ENCODE results near the gene ZRANB1. TPM values are rescaled to one million over a fixed set of nuclear protein-coding genes. Genes with fewer than 3 reads are reported as not detected.

Gene ZRANB1
- total RNA-seq, 1 donor from 2014 or later, result 21.8 TPM

DNA sequence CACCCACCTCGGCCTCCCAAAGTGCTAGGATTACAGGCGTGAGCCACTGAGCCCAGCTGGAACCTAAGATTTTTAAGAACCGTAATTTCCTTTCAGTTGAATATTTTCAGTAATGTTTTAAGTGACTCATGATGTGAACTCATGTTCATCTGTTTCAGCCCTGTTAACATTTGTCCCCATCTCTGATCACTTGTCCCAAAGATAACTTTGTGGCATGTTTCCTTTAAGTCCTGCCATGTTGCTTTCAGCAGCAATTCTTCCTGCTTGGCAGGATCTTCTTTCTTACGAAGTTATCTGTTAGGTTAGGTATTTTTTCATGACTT lies 19.3 kb downstream of the ZRANB1 start:
- no peak for TF ChIP-seq EZH2phosphoT487 (IDR thresholded peaks at IDR 0.05)
- TF ChIP-seq, protein P1, sequence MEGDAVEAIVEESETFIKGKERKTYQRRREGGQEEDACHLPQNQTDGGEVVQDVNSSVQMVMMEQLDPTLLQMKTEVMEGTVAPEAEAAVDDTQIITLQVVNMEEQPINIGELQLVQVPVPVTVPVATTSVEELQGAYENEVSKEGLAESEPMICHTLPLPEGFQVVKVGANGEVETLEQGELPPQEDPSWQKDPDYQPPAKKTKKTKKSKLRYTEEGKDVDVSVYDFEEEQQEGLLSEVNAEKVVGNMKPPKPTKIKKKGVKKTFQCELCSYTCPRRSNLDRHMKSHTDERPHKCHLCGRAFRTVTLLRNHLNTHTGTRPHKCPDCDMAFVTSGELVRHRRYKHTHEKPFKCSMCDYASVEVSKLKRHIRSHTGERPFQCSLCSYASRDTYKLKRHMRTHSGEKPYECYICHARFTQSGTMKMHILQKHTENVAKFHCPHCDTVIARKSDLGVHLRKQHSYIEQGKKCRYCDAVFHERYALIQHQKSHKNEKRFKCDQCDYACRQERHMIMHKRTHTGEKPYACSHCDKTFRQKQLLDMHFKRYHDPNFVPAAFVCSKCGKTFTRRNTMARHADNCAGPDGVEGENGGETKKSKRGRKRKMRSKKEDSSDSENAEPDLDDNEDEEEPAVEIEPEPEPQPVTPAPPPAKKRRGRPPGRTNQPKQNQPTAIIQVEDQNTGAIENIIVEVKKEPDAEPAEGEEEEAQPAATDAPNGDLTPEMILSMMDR (IDR thresholded peaks at IDR 0.05), result no peak
- TF ChIP-seq EZH2 (IDR thresholded peaks at IDR 0.05), result no peak
- H3K27me3 Mint-ChIP-seq (ENCODE audit: insufficient read depth, low read depth), result no peaks in the 10 kb centered on the region
- H3K4me3 Mint-ChIP-seq, result no peak overlapping the region
- Histone ChIP-seq H3K9me3 (ENCODE audit: low read depth) (no peaks in the 10 kb centered on the region), H3K27me3 (no peaks in the 10 kb centered on the region), H4K20me1 (ENCODE audit: low read depth) (peaks cover 77% of the 10 kb centered on the region), H2AFZ (replicated peaks) (no peak overlapping the region), H3F3A (ENCODE audit: low read depth) (no peaks in the 10 kb centered on the region), H3K9ac (no peak overlapping the region), H3K4me1 (no peaks in the 10 kb centered on the region), H3K79me2 (ENCODE audit: low read depth) (peaks cover 90% of the 10 kb centered on the region), H3K36me3 (no peaks in the 10 kb centered on the region), H3K4me2 (no peak overlapping the region), H3K4me3 (no peak overlapping the region), H3K27ac (no peak overlapping the region)
- H3K27ac Mint-ChIP-seq, result peak overlapping the region; percentile 35
- DNase-seq (ENCODE audit: low spot score), result no peak
- H3K4me1 Mint-ChIP-seq, result peaks cover 3% of the 10 kb centered on the region
- no peaks in the 10 kb centered on the region for H3K9me3 Mint-ChIP-seq
- H3K36me3 Mint-ChIP-seq, result peaks cover 2% of the 10 kb centered on the region

DNA sequence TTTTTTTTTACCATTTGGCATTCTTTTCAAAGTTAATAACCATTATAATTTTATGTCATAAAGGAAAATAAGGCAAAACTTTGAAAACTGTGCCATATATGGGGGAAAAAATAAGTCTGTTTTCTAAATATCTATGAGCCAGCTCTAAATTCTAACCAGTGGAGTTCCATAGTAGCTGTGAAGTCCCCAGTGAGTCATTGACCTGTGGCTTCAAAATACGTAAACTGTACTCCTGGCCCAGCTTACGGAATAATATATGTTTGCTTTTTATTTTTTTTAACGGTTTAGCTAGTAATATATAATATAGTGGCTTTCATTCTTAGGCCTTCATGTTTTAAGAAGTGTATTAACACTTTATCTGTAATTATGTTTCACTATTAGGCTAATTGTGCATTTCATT lies 20.5 kb downstream of the ZRANB1 start:
- no peaks in the 10 kb centered on the region for H3K36me3 ChIP-seq
- Mint-ChIP-seq H3K36me3 (peaks cover 7% of the 10 kb centered on the region), H3K9me3 (no peaks in the 10 kb centered on the region), H3K27me3 (ENCODE audit: insufficient read depth, low read depth) (no peaks in the 10 kb centered on the region), H3K27ac (no peak overlapping the region), H3K4me1 (peaks cover 3% of the 10 kb centered on the region), H3K4me3 (no peak overlapping the region)
- H3K4me3 ChIP-seq, result no peak overlapping the region
- peaks cover 77% of the 10 kb centered on the region for H4K20me1 ChIP-seq (ENCODE audit: low read depth)
- H3K27me3 ChIP-seq, result no peaks in the 10 kb centered on the region
- H3K4me1 ChIP-seq, result no peaks in the 10 kb centered on the region
- H3K4me2 ChIP-seq, result no peak overlapping the region
- no peaks in the 10 kb centered on the region for H3F3A ChIP-seq (ENCODE audit: low read depth)
- H2AFZ ChIP-seq (replicated peaks), result no peak overlapping the region
- no peak overlapping the region for H3K9ac ChIP-seq
- DNase-seq (ENCODE audit: low spot score), result no peak
- no peak overlapping the region for H3K27ac ChIP-seq
- peaks cover 87% of the 10 kb centered on the region for H3K79me2 ChIP-seq (ENCODE audit: low read depth)
- H3K9me3 ChIP-seq (ENCODE audit: low read depth), result no peaks in the 10 kb centered on the region
- TF ChIP-seq, protein P1 (IDR thresholded peaks at IDR 0.05), result no peak
- no peak for TF ChIP-seq EZH2phosphoT487 (IDR thresholded peaks at IDR 0.05)
- no peak for TF ChIP-seq EZH2 (IDR thresholded peaks at IDR 0.05)

DNA sequence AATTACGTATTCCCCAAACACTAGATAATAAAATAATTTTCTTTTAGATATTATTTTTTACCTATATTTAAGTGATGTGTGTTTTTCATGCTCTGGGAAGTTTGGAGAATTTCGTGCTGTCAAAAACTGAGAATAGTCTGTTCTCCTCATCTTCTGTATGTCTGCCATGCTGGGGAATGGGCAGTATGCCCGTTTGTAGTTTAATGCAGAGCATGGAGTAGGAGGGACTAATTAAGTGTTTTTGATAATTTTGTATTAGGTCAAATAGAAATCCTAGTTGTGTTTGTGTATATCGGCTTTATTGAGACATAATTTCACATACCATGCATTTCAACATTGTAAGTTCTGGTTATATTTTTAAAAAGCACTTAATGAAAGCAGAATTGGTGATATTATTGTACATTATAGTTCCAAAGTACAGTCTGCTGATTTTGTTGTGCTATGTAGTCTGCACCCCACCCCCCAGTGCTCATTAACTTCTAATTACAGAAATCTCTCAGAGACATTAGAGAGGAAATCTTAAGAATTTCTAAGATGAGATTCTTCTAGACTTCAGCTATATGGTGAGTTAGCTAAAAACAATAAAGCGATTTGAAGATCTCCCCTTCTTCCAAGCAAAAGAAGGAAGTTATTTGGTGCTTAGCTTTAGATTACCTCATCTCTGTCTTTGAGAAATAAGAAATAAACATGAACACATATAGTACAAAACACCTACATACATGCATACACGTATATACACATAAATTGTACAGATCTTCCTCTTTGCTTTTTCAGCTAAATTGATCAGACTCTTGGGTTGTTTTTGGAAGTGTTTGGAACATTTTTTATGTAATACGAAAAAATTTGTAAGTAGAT lies 22.2 kb downstream of the ZRANB1 start:
- Histone ChIP-seq H2AFZ (replicated peaks) (no peak overlapping the region), H3K9ac (no peak overlapping the region), H3K79me2 (ENCODE audit: low read depth) (peaks cover 83% of the 10 kb centered on the region), H3K27ac (no peak overlapping the region), H3K4me3 (no peak overlapping the region), H3K9me3 (ENCODE audit: low read depth) (no peaks in the 10 kb centered on the region), H3K4me1 (no peaks in the 10 kb centered on the region), H4K20me1 (ENCODE audit: low read depth) (peaks cover 76% of the 10 kb centered on the region), H3K36me3 (no peaks in the 10 kb centered on the region), H3F3A (ENCODE audit: low read depth) (no peaks in the 10 kb centered on the region), H3K27me3 (no peaks in the 10 kb centered on the region), H3K4me2 (no peak overlapping the region)
- Mint-ChIP-seq H3K4me1 (no peaks in the 10 kb centered on the region), H3K4me3 (no peak overlapping the region), H3K9me3 (no peaks in the 10 kb centered on the region), H3K27ac (no peak overlapping the region), H3K27me3 (ENCODE audit: insufficient read depth, low read depth) (no peaks in the 10 kb centered on the region), H3K36me3 (peaks cover 13% of the 10 kb centered on the region)
- DNase-seq (ENCODE audit: low spot score), result no peak
- TF ChIP-seq EZH2phosphoT487 (IDR thresholded peaks at IDR 0.05) (no peak), EZH2 (IDR thresholded peaks at IDR 0.05) (no peak)
- TF ChIP-seq, protein P1 (IDR thresholded peaks at IDR 0.05), result no peak

All from neural progenitor cell (in vitro differentiated cells).